ENCODE results near the gene ZNF350.

DNA sequence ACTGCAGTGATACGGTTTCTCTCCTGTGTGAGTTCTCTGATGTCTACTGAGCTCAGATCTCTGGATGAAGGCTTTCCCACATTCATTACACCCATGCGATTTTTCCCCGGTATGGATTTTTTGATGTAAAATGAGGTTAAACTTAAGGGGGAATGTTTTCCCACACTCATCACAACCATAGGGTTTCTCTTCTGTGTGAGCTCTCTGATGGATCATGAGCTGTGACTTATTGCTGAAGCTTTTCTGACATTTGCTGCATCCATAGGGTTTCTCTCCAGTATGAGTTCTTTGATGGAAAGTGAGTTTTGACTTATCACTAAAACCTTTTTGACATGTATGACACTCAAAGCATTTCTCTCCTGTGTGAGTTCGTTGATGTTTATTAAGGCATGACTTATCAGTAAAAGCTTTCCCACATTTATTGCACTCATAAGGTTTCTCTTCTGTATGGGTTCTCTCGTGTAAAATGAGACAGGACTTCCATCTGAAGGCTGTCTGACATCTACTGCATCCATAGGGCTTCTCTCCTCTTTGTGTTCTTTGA lies 71.2 kb downstream of the ZNF350 start:
- TF ChIP-seq CTCF (IDR thresholded peaks at IDR 0.05 in 8 of 11, conservative IDR thresholded peaks at IDR 0.05 in 3 of 11) (no peak), POLR2AphosphoS5 (IDR thresholded peaks at IDR 0.05) (no peak)
